ENCODE results near the gene EPHB1. TPM values are rescaled to one million over a fixed set of nuclear protein-coding genes. Genes with fewer than 3 reads are reported as not detected.

EPHB1 gene
- total RNA-seq, 1 experiment from 2014 or later: 7.0 TPM

DNA sequence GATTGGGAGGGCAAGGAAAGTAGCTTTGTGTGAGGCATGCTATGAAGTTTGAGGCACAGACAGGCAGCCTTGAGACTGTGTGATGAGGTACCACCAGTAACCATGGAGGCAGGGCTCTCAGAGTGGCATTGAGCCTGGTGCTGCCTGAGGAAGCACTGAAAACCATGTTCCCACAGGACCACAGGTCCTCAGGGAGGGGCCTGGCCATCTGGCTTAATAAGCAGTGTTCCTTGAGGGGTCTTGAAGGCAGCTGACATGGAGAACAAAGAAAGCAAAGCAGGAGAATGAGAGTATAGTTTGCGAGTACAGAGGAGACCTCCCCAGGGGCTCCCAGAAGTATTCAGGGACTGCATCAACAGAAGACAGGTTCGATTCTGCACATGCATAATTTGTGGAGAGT lies 346.6 kb downstream of the EPHB1 start:
- ATAC-seq: no peak
- H3K27ac Mint-ChIP-seq: no peak overlapping the region

DNA sequence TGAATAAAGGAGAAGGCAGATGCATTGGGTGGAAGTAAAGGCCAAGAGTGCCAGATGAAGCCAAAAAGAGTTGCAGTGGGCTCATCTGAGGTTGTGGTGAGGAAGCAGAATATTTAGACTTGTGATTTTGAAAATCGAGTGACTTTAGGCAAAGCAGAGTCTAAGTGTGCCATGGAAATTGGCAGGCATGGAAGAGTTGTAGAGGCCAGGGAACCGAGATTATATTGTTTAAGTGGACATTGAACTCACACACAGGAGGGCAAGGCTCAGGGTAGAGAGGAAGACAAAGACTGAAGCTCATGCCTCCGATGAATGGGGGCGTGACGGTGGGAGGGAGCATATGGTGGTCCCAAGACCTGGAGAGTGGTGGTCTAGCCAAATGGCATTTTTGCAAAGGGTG lies 347.5 kb downstream of the EPHB1 start:
- Mint-ChIP-seq H3K27ac (no peak overlapping the region), H3K36me3 (no peaks in the 10 kb centered on the region), H3K4me1 (no peaks in the 10 kb centered on the region), H3K9me3 (no peaks in the 10 kb centered on the region), H3K27me3 (ENCODE audit: low read depth) (no peaks in the 10 kb centered on the region), H3K4me3 (no peak overlapping the region)
- POLR2A ChIA-PET: interaction anchor here (1.0 kb wide), 1 partner anchor 10 kb away, joined by 3 read pairs; no protein-coding TSS in a partner anchor
- ATAC-seq (no peak), DNase-seq (ENCODE audit: low spot score) (no peak)
- TF ChIP-seq GRHL2 (CRISPR knock-in tag; IDR thresholded peaks at IDR 0.05; ENCODE audit: insufficient replicate concordance, severe bottlenecking) (no peak), NFATC4 (CRISPR knock-in tag; IDR thresholded peaks at IDR 0.05) (no peak)
- CTCF ChIA-PET: no interaction called here

More for the DNA sequence above, 346.6 kb downstream of the EPHB1 start:
- TF ChIP-seq JUN (CRISPR knock-in tag; IDR thresholded peaks at IDR 0.05) (no peak), SMAD4 (CRISPR knock-in tag; IDR thresholded peaks at IDR 0.05) (no peak), ATF1 (CRISPR knock-in tag; IDR thresholded peaks at IDR 0.05) (no peak), ELF4 (CRISPR knock-in tag; IDR thresholded peaks at IDR 0.05; ENCODE audit: low read depth) (no peak), TEAD4 (CRISPR knock-in tag; IDR thresholded peaks at IDR 0.05) (no peak), FOXK1 (CRISPR knock-in tag; IDR thresholded peaks at IDR 0.05) (no peak), SMAD3 (CRISPR knock-in tag; IDR thresholded peaks at IDR 0.05; ENCODE audit: borderline replicate concordance) (no peak), EMX1 (CRISPR knock-in tag; IDR thresholded peaks at IDR 0.05) (no peak), CREM (CRISPR knock-in tag; IDR thresholded peaks at IDR 0.05) (no peak), ZNF263 (CRISPR knock-in tag; IDR thresholded peaks at IDR 0.05; ENCODE audit: low read depth) (no peak), RELA (CRISPR knock-in tag; IDR thresholded peaks at IDR 0.05; ENCODE audit: borderline replicate concordance) (no peak), FOXJ3 (CRISPR knock-in tag; IDR thresholded peaks at IDR 0.05; ENCODE audit: borderline replicate concordance) (no peak), NR1H2 (CRISPR knock-in tag; IDR thresholded peaks at IDR 0.05) (no peak), CREB1 (CRISPR knock-in tag; IDR thresholded peaks at IDR 0.05) (no peak)
- TF ChIP-seq, protein P1, sequence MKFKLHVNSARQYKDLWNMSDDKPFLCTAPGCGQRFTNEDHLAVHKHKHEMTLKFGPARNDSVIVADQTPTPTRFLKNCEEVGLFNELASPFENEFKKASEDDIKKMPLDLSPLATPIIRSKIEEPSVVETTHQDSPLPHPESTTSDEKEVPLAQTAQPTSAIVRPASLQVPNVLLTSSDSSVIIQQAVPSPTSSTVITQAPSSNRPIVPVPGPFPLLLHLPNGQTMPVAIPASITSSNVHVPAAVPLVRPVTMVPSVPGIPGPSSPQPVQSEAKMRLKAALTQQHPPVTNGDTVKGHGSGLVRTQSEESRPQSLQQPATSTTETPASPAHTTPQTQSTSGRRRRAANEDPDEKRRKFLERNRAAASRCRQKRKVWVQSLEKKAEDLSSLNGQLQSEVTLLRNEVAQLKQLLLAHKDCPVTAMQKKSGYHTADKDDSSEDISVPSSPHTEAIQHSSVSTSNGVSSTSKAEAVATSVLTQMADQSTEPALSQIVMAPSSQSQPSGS (CRISPR knock-in tag; IDR thresholded peaks at IDR 0.05; ENCODE audit: borderline replicate concordance, low read depth): no peak
- TF ChIP-seq, protein P2, sequence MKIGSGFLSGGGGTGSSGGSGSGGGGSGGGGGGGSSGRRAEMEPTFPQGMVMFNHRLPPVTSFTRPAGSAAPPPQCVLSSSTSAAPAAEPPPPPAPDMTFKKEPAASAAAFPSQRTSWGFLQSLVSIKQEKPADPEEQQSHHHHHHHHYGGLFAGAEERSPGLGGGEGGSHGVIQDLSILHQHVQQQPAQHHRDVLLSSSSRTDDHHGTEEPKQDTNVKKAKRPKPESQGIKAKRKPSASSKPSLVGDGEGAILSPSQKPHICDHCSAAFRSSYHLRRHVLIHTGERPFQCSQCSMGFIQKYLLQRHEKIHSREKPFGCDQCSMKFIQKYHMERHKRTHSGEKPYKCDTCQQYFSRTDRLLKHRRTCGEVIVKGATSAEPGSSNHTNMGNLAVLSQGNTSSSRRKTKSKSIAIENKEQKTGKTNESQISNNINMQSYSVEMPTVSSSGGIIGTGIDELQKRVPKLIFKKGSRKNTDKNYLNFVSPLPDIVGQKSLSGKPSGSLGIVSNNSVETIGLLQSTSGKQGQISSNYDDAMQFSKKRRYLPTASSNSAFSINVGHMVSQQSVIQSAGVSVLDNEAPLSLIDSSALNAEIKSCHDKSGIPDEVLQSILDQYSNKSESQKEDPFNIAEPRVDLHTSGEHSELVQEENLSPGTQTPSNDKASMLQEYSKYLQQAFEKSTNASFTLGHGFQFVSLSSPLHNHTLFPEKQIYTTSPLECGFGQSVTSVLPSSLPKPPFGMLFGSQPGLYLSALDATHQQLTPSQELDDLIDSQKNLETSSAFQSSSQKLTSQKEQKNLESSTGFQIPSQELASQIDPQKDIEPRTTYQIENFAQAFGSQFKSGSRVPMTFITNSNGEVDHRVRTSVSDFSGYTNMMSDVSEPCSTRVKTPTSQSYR (CRISPR knock-in tag; IDR thresholded peaks at IDR 0.05): no peak
- TF ChIP-seq, protein P3, sequence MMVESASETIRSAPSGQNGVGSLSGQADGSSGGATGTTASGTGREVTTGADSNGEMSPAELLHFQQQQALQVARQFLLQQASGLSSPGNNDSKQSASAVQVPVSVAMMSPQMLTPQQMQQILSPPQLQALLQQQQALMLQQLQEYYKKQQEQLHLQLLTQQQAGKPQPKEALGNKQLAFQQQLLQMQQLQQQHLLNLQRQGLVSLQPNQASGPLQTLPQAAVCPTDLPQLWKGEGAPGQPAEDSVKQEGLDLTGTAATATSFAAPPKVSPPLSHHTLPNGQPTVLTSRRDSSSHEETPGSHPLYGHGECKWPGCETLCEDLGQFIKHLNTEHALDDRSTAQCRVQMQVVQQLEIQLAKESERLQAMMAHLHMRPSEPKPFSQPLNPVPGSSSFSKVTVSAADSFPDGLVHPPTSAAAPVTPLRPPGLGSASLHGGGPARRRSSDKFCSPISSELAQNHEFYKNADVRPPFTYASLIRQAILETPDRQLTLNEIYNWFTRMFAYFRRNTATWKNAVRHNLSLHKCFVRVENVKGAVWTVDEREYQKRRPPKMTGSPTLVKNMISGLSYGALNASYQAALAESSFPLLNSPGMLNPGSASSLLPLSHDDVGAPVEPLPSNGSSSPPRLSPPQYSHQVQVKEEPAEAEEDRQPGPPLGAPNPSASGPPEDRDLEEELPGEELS (CRISPR knock-in tag; IDR thresholded peaks at IDR 0.05): no peak
- TF ChIP-seq, protein P4, sequence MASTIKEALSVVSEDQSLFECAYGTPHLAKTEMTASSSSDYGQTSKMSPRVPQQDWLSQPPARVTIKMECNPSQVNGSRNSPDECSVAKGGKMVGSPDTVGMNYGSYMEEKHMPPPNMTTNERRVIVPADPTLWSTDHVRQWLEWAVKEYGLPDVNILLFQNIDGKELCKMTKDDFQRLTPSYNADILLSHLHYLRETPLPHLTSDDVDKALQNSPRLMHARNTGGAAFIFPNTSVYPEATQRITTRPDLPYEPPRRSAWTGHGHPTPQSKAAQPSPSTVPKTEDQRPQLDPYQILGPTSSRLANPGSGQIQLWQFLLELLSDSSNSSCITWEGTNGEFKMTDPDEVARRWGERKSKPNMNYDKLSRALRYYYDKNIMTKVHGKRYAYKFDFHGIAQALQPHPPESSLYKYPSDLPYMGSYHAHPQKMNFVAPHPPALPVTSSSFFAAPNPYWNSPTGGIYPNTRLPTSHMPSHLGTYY (CRISPR knock-in tag; IDR thresholded peaks at IDR 0.05): no peak
- TF ChIP-seq, protein P5, sequence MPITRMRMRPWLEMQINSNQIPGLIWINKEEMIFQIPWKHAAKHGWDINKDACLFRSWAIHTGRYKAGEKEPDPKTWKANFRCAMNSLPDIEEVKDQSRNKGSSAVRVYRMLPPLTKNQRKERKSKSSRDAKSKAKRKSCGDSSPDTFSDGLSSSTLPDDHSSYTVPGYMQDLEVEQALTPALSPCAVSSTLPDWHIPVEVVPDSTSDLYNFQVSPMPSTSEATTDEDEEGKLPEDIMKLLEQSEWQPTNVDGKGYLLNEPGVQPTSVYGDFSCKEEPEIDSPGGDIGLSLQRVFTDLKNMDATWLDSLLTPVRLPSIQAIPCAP (CRISPR knock-in tag; IDR thresholded peaks at IDR 0.05): no peak
- TF ChIP-seq, protein P6, sequence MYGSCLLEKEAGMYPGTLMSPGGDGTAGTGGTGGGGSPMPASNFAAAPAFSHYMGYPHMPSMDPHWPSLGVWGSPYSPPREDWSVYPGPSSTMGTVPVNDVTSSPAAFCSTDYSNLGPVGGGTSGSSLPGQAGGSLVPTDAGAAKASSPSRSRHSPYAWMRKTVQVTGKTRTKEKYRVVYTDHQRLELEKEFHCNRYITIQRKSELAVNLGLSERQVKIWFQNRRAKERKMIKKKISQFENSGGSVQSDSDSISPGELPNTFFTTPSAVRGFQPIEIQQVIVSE (CRISPR knock-in tag; IDR thresholded peaks at IDR 0.05; ENCODE audit: borderline replicate concordance): no peak
- Mint-ChIP-seq H3K4me3 (no peak overlapping the region), H3K4me1 (no peaks in the 10 kb centered on the region), H3K36me3 (no peaks in the 10 kb centered on the region), H3K27me3 (ENCODE audit: low read depth) (no peaks in the 10 kb centered on the region), H3K9me3 (no peaks in the 10 kb centered on the region)
- DNase-seq (ENCODE audit: low spot score): no peak
- ChIA-PET CTCF (no interaction called here), POLR2A (interaction anchor here (0.6 to 0.7 kb wide), 2 partner anchors 29 to 280 kb away, joined by 3 to 5 read pairs; no protein-coding TSS in a partner anchor)
